ENCODE results near the gene MPP2.
"Not testable (repeated sequence)": the region's sequence is repeated elsewhere in the genome, so short reads cannot be mapped to it uniquely, and the experiment has no call there.

MPP2 gene

DNA sequence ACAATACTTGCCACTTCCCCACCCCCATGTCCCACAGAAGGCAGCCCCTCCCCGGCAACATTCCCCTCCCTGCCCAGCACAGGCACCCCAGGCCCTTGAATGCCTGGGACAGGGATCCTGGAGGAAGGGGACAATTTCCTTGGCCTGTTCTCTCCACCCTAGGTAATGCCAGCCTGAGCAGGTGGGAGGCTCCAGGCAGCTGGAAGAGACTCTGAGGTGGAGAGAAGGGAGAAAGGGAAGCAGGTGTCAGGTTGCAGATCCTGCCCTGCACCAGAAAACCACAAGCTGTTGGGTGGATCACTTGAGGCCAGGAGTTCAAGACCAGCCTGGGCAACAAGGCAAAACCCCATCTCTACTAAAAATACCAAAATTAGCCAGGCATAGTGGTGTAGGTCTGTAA is 8.9 kb downstream of the MPP2 start:
- Mint-ChIP-seq H3K4me3 (no peak overlapping the region), H3K36me3 (peaks cover 3% of the 10 kb centered on the region), H3K4me1 (peaks cover 9% of the 10 kb centered on the region), H3K27me3 (no peaks in the 10 kb centered on the region), H3K9me3 (no peaks in the 10 kb centered on the region), H3K27ac (no peak overlapping the region)

DNA sequence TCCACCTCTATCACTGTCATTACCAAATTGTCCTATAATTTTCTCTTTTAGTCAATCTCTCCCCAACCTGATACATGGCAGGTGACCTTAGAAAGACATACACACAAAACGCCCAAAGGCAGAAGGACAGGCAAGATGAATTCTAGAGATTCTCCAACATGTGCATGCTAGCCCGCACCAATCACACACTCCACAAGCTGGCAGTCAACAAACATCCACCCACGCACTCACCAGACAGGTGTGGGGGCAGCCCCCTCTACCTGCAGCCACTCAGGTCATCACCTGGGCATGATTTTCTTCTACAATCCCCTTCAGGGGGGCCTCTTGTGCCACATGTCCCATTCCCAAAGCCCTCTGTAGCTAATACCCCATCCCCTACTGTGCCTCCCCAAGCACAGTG is 9.5 kb downstream of the MPP2 start:
- no peaks in the 10 kb centered on the region for H3K9me3 Mint-ChIP-seq
- H3K36me3 Mint-ChIP-seq, result peaks cover 3% of the 10 kb centered on the region
- H3K27me3 Mint-ChIP-seq, result no peaks in the 10 kb centered on the region
- H3K4me1 Mint-ChIP-seq, result peaks cover 9% of the 10 kb centered on the region
- no peak overlapping the region for H3K27ac Mint-ChIP-seq
- no peak overlapping the region for H3K4me3 Mint-ChIP-seq

DNA sequence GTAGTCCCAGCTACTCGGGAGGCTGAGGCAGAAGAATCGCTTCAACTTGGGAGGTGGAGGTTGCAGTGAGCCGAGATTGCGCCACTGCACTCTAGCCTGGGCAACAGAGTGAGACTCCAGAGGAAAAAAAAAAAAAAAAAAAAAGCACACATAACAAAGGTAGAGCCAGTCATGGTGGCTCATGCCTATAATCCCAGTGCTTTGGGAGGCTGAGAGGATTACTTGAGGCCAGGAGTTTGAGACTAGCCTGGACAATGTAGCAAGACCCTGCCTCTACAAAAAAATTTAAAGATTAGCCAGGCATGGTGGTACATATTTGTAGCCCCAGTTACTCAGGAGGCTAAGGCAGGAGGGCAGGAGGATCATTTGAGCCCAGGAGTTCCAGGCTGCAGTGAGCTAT is 12.8 kb downstream of the MPP2 start:
- not testable (repeated sequence) for H3K36me3 Mint-ChIP-seq, H3K9me3 Mint-ChIP-seq, H3K4me1 Mint-ChIP-seq, H3K27ac Mint-ChIP-seq, H3K4me3 Mint-ChIP-seq, H3K27me3 Mint-ChIP-seq

DNA sequence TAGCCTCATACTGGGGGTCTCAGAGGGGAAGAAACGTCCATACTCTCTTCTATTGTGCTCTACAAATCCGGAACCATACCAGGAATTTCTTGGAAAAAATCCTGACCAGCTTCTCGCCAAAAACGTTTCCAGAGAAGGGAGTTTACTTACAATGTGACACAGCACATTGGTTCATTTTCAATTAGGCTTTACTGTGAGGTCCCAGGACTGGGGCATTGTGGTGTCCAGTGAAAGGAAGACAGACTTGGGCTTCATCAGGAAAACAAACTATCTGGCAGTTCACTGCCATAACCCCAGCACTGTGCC is 14.7 kb downstream of the MPP2 start:
- Mint-ChIP-seq H3K27ac (no peak overlapping the region), H3K4me1 (no peaks in the 10 kb centered on the region)

DNA sequence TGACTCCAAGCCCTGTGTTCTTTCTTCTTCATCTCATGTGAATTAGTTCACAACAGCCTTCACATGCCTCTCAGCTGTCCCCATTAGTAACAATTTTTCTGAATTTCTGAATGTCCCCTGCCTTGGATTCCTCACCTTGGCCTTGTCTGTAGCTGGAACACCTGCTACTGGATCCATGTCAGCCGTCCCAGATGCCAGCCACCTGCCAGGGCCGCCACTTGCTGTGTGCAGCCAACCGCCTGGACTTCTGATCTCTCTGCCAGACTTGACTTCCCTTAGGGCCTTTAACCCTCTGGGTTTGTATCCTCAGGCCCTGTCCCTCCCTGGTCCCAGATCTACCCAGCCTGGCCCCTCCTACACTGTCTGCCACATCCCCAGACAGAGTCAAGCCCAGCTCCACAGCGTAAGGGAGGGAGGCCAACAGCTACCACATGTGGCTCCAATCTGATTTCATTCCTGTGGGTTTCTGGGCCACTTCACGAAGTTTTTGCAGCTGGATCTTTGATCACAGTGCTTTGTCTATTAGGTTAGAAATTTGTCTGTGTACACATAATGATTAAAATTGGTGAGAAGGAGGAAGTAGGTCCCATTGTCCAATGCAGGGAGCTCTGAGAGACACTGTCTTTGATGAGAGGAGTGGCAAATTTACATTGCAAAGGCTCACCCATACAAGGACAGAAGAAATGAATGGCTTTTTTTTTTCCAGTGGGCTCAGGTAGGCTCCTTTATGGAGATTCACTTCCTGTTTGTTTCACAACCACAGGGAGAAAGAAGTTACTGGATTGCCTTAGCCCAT is 15.3 kb downstream of the MPP2 start:
- Mint-ChIP-seq H3K36me3 (peaks cover 3% of the 10 kb centered on the region), H3K9me3 (no peaks in the 10 kb centered on the region), H3K27me3 (no peaks in the 10 kb centered on the region), H3K4me1 (no peaks in the 10 kb centered on the region), H3K4me3 (no peak overlapping the region), H3K27ac (no peak overlapping the region)

More for the DNA sequence above, 14.7 kb downstream of the MPP2 start:
- Mint-ChIP-seq H3K4me3 (no peak overlapping the region), H3K9me3 (no peaks in the 10 kb centered on the region), H3K27me3 (no peaks in the 10 kb centered on the region), H3K36me3 (peaks cover 3% of the 10 kb centered on the region)

DNA sequence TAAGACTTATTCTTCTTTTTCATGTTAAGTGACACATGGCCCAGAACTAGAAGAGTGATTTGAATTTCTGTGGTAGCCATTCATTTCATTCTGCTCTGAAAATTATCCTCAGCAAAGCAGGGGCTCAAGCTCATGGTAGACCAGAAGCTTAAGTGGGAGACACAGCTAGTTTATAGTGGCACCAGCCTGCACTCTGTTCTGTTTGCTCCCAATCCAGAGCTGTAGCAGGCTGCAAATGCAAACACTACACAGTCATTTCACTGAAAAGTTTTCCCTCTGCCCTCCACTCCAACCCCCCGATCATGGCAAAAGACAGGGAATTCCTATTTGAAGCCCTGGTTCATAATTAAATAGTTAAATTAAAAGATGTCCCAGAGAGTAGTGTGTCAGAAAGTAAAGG is 17.1 kb downstream of the MPP2 start:
- Mint-ChIP-seq H3K4me3 (no peak overlapping the region), H3K27ac (no peak overlapping the region), H3K9me3 (no peaks in the 10 kb centered on the region), H3K27me3 (no peaks in the 10 kb centered on the region), H3K4me1 (no peaks in the 10 kb centered on the region), H3K36me3 (no peaks in the 10 kb centered on the region)

DNA sequence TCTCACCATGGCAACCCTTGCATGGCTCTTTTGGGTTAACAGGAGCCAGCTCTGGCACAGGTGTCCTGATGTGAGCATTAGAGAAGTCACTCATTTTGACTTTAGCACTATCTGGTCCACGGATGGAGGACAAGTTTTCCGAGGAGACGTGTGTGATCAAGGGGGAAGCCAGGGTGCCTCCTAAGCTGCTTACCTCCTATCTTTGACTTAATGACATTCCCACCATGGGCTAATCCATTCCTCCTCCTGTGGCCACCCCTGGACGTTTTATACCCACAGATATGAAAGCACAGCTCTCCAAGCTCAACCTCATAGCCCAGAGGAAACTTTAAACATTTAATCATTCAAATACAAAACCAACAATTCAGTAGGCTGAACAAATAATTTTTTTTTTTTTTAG is 18.8 kb downstream of the MPP2 start:
- Mint-ChIP-seq H3K4me1 (no peaks in the 10 kb centered on the region), H3K9me3 (no peaks in the 10 kb centered on the region), H3K27ac (no peak overlapping the region), H3K36me3 (no peaks in the 10 kb centered on the region), H3K27me3 (no peaks in the 10 kb centered on the region), H3K4me3 (no peak overlapping the region)

DNA sequence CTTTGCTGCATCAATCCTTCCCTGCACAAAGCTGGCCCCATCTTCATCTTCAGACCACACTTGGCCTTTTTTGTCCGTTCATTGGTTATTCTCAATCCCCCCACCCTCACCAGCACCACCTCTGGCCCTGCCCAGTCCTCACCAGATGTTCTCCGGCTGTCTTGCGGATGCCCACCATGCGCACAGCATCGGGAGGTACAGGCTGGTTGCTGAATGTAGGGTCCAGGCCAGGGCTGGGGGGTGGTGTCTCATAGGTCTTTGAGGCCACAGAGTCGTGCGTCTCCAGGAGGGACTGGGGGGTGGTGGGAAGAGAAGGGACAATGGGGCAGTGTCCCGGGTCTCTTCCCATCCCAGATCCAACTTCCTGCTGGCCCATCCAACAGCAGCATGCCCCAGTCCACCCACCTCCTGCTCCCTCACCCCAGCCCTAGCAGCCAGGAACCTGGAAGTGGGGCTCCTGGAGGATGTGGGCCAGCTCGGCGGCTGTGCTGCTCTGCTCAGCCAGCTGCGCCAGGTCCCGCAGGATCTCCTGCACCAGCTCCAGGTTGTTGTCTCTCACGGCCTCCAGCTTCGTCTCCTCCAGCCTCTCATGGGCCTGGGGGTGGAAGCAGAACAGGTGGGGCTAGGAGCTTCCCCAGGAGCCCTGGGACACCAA is 24.4 kb downstream of the MPP2 start:
- Mint-ChIP-seq H3K27ac (no peak overlapping the region), H3K36me3 (no peaks in the 10 kb centered on the region), H3K27me3 (no peaks in the 10 kb centered on the region), H3K4me1 (no peaks in the 10 kb centered on the region), H3K4me3 (no peak overlapping the region), H3K9me3 (no peaks in the 10 kb centered on the region)

DNA sequence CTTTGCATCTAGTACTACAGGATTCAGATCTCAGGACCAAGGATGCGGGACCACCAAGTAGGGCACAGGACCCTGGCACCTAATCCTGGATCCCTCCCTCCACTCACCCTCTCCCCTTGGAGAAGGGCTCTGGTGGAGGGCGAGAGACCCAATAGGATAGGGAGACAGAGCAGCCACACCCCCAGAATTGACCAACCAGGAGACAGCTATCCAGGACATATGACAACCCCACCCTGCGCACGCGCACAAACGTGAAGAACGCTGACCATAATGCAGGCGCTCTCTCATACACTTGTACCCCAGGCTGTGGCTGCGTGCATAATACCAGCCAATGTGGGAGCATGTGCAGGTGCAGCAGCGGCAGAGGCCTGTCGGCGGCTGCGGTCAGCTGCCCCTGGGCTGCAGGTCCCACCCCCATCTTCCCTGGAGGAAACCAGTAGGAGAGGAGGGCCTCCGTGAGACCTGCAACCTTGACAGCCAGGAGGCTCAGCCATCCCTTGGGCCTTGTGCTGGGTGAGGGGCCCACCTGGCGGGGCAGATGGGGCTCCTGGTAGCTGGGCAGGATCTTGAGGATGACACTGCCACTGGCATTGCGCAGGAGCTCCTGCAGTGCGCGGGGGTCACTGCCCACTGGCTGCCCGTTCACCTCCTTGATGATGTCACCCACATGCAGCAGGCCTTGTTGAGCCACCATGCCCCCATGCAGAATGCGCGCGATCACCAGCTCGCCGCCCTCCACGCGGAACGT is 25.4 kb downstream of the MPP2 start:
- Mint-ChIP-seq H3K9me3 (no peaks in the 10 kb centered on the region), H3K4me1 (no peaks in the 10 kb centered on the region), H3K4me3 (no peak overlapping the region), H3K27ac (no peak overlapping the region), H3K27me3 (no peaks in the 10 kb centered on the region), H3K36me3 (no peaks in the 10 kb centered on the region)

DNA sequence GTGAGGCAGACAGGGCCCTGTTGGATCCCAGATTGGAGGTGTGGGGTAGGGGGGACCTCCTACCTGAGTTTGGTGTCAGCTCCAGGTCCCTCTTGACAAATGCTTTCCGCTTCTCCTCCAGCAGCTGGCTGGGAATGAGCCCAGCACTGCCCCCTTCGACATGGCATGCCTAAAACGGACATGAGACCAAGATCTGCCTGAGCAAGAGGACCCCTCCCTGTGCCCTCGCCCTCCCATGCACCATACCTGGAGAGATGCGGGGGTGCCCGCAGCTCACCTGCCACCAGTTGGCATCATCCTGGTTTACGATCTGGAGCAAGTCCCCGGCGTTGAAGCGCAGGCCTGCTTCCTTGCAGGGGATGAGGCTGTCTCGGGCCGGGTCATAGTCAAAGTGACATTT is 26.2 kb downstream of the MPP2 start:
- H3K9me3 Mint-ChIP-seq, result no peaks in the 10 kb centered on the region
- no peaks in the 10 kb centered on the region for H3K4me1 Mint-ChIP-seq
- no peak overlapping the region for H3K27ac Mint-ChIP-seq
- H3K27me3 Mint-ChIP-seq, result no peaks in the 10 kb centered on the region
- H3K36me3 Mint-ChIP-seq, result no peaks in the 10 kb centered on the region
- H3K4me3 Mint-ChIP-seq, result no peak overlapping the region

DNA sequence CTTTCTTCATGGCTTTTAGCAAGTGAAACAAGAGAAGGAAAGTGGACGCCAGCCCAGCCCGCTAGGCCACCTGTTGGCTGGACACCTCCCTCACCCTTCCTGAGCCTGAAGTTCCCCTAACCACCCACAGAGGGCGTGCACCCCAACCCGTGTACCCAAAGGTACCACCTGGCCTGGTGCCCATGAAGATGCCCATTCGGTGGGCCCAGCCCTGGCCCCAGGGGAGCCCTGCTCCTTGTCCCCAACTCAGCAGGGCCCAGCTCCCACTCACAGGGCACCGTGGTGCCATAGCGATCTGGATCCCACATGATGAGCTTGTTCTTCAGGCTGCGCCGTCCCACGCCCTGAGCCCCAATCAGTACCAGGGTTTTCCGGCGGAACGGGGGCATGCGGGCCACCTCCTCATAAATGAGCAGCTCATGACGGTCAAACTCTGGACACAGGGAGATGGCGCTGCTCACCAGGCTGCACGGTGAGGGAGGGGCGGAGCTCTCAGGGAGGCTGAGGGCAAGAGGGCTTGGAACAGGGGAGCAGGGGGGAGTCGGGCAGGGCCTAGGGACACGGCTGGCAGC is 26.8 kb downstream of the MPP2 start:
- H3K27me3 Mint-ChIP-seq, result no peaks in the 10 kb centered on the region
- no peaks in the 10 kb centered on the region for H3K4me1 Mint-ChIP-seq
- H3K36me3 Mint-ChIP-seq, result no peaks in the 10 kb centered on the region
- no peaks in the 10 kb centered on the region for H3K9me3 Mint-ChIP-seq
- H3K27ac Mint-ChIP-seq, result no peak overlapping the region
- H3K4me3 Mint-ChIP-seq, result no peak overlapping the region

DNA sequence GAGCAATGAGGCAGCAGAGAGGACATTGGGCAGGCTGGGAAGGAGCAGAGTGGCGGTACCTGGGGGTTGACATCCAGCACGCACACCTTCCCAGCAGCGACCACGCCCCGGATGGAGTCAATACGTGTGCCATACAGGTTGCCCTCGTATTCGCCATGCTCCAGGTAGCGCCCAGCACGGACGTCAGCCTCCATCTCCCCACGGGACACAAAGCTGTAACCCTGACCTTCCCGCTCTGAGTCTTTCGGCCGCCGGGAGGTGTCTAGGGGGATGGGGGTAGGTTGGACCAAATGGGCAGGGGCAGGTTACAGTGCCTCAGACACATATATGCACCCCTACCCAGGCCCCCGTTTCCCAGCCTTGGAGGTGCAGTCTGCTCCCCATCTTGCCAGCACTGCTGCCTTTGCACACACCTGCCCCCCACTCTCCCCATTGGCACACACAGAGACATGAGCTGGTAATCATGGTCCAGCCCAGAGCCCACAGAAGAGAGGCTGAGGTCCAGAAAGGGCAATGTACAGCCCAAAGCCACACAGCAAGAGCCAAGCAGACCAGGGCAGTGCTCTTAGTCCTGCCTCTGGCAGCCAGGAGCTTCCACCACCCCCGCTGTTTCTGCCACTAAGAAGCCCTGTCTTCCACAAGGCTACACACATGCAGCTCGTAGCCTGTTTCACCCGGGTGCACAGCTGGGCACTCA is 27.5 kb downstream of the MPP2 start:
- Mint-ChIP-seq H3K36me3 (no peaks in the 10 kb centered on the region), H3K4me3 (no peak overlapping the region), H3K27ac (no peak overlapping the region), H3K9me3 (no peaks in the 10 kb centered on the region), H3K4me1 (no peaks in the 10 kb centered on the region), H3K27me3 (no peaks in the 10 kb centered on the region)

DNA sequence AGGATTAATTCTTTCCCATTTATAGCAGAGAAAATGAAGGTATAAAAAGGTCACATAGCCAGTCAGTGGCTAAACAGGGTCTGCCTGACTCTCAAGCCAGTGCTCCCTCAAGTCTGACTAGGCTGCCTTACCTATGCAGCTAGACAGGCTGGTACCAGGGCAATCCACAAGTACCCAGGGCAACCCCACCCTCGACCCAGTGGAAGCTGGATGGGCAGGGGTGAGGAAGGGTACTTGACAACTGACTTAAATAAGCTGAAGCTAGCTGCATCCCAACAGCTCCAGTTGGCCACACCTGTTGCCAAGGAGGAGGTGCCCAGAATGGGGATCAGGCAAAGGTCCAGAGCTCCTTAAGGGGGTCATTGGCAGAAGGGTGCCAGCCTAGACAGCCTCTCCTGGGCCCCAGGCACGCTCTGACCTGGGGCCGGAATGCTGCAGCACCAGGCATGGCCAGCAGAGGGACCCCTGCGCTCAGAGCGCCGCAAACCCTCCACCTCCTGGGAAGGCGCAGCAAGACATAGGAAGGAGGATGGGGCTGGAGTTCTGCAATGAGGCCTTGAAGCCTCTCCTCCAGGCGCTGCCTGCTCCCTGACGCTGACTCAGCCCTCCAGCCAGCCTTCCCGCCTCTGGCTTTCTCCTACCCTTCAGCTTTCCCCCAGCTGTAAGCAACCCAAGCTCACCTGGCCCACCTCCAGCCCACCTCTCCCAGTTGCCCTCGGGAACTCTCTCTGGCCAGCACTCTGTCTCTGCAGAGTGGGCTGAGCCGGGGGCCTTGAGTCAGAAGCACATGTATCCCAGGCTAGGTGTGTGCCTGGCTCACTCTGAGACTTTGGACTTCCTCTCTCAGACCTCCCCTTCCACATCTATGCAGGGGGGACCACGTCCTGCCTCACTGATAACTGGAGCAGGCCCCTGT is 28.8 kb downstream of the MPP2 start:
- Mint-ChIP-seq H3K27ac (no peak overlapping the region), H3K27me3 (no peaks in the 10 kb centered on the region), H3K4me1 (no peaks in the 10 kb centered on the region), H3K36me3 (no peaks in the 10 kb centered on the region), H3K4me3 (no peak overlapping the region), H3K9me3 (no peaks in the 10 kb centered on the region)

DNA sequence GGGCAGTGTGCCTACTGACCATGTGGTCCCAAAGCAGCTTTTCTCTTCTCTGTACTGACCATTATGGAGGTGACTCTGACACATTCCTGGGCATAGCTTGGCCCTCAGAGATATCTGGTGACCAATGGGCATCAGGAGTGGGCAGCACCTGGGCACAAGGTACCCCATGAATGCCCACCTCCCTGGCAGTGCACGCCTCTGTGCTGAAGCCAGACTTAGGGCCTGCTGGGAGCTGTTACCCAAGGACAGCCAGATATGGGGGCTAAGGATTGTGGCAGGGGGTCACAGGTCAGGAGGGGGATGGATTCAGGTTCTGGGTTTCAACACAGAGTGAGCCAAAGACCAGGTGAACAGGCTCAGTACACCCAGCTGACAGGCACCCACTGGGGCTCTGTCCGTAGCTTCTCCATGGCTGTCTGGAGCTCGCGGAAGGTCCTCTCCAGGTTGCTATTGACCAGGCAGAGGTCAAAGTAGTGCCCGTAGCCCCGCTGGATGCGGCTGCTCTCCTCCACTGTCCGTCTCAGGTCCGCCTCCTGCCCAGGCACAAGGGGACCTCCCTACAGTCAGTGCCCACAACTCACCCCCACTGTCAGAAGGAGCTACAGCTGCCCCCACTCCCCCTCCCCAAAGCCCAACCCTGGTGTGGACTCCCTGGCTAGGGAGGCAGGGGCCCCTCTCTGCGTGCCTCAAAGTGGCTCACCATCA is 29.7 kb downstream of the MPP2 start:
- Mint-ChIP-seq H3K36me3 (no peaks in the 10 kb centered on the region), H3K27ac (no peak overlapping the region), H3K9me3 (no peaks in the 10 kb centered on the region), H3K4me3 (no peak overlapping the region), H3K4me1 (no peaks in the 10 kb centered on the region), H3K27me3 (no peaks in the 10 kb centered on the region)
